BLaER1 treated with 17β-estradiol and CSF1 and Interleukin-3, amounts not matched to agents 10 nM and 100 nM (cell line): ENCODE results near the gene ZNF226.
"Not testable (repeated sequence)": the region's sequence is repeated elsewhere in the genome, so short reads cannot be mapped to it uniquely, and the experiment has no call there.

Experiments used
- H3K27ac ChIP-seq, 11 experiments: shearing (Covaris generic); formaldehyde crosslinking; 2 replicates each; pipeline ENCODE4 v1.8.1; 2022
- H3K27me3 ChIP-seq, 11 experiments: shearing (Covaris generic); formaldehyde crosslinking; 2 replicates each; pipeline ENCODE4 v1.8.1; 2022
- H3K36me3 ChIP-seq, 11 experiments: shearing (Covaris generic); formaldehyde crosslinking; 2 replicates each; pipeline ENCODE4 v1.8.1; 2022
- H3K4me1 ChIP-seq, 10 experiments: shearing (Covaris generic); formaldehyde crosslinking; 2 replicates each; pipeline ENCODE4 v1.8.1; 2022
- H3K4me2 ChIP-seq, 11 experiments: shearing (Covaris generic); formaldehyde crosslinking; 2 replicates each; pipeline ENCODE4 v1.8.1; 2022
- H3K4me3 ChIP-seq, 10 experiments: shearing (Covaris generic); formaldehyde crosslinking; 2 replicates each; pipeline ENCODE4 v1.8.1; 2022
- H3K9ac ChIP-seq, 11 experiments: shearing (Covaris generic); formaldehyde crosslinking; 2 replicates each; pipeline ENCODE4 v1.8.1; 2022
- H3K9me3 ChIP-seq, 11 experiments: shearing (Covaris generic); formaldehyde crosslinking; replicated peaks in 1 of 11; 2 replicates each; pipeline ENCODE4 v1.8.1; 2022
- H4K20me1 ChIP-seq, 11 experiments: shearing (Covaris generic); formaldehyde crosslinking; 2 replicates each; pipeline ENCODE4 v1.8.1; 2022
- Cebpa-rat ChIP-seq, 11 experiments: shearing (Covaris generic); IDR thresholded peaks; 2 replicates each; pipeline ENCODE4 v1.8.1; 2022

ZNF226 gene

GRCh38 chr19:44164673-44165512 lies at the start of gene ZNF226:
ZNF226 (plus strand) TSS chr19:44165100; CDS start chr19:44170081, 4,981 bp downstream.
- Histone ChIP-seq H3K4me3 (peak within 1 kb of the TSS; percentile 65 to 84 (median 79)), H3K4me2 (peak within 1 kb of the TSS; percentile 79 to 97 (median 91)), H3K9me3 (peaks cover under 1 to 22% (median 7%) of the 10 kb centered on the region in 11 experiments; a peak in 10 of 22 replicates), H3K9ac (peak within 1 kb of the TSS; percentile 80 to 92 (median 89)), H3K36me3 (peaks cover 31 to 40% (median 35%) of the 10 kb centered on the region in 11 experiments), H3K4me1 (peaks cover 12 to 34% (median 23%) of the 10 kb centered on the region in 10 experiments), H3K27me3 (no peaks in the 10 kb centered on the region), H4K20me1 (no peaks in the 10 kb centered on the region; a peak in 1 of 22 replicates), H3K27ac (peak within 1 kb of the TSS; percentile 69 to 93 (median 89))
- TF ChIP-seq Cebpa-rat (IDR thresholded peaks at IDR 0.05) = no peak

GRCh38 chr19:44121162-44121561 lies 43.7 kb upstream of the ZNF226 start:
- not testable (repeated sequence) for H3K4me2 ChIP-seq, H3K4me1 ChIP-seq, H3K27ac ChIP-seq, H3K9ac ChIP-seq, H3K4me3 ChIP-seq, H3K27me3 ChIP-seq, H4K20me1 ChIP-seq
- peaks cover 93 to 100% (median 96%) of the 10 kb centered on the region in 11 experiments for H3K36me3 ChIP-seq
- peaks cover 35 to 59% (median 48%) of the 10 kb centered on the region in 11 experiments for H3K9me3 ChIP-seq

- H3K36me3 ChIP-seq = peaks cover 62 to 72% (median 66%) of the 10 kb centered on the region in 11 experiments
- TF ChIP-seq Cebpa-rat (IDR thresholded peaks at IDR 0.05) = no peak
- H3K27me3 ChIP-seq = no peaks in the 10 kb centered on the region
- H3K4me1 ChIP-seq = no peaks in the 10 kb centered on the region
- H3K27ac ChIP-seq = no peak overlapping the region
- H3K4me3 ChIP-seq = no peak overlapping the region
- no peaks in the 10 kb centered on the region for H4K20me1 ChIP-seq
- no peak overlapping the region for H3K4me2 ChIP-seq
- peaks cover 35 to 64% (median 47%) of the 10 kb centered on the region in 11 experiments for H3K9me3 ChIP-seq
- no peak overlapping the region for H3K9ac ChIP-seq
These were observed 32.9 kb upstream of the ZNF226 start for GRCh38 chr19:44131955-44132354.

GRCh38 chr19:44141191-44142058 lies 23.5 kb upstream of the ZNF226 start, which contains the start of gene ZNF234:
ZNF234 (plus strand) TSS chr19:44141554; CDS start chr19:44144633, 3,079 bp downstream.
- no peak for TF ChIP-seq Cebpa-rat (IDR thresholded peaks at IDR 0.05)
- peak within 1 kb of the TSS; percentile 78 to 91 (median 88) for H3K9ac ChIP-seq
- no peaks in the 10 kb centered on the region for H3K27me3 ChIP-seq
- H3K27ac ChIP-seq = peak within 1 kb of the TSS; percentile 63 to 89 (median 84)
- H3K9me3 ChIP-seq = no peaks in the 10 kb centered on the region
- peaks cover 22 to 31% (median 26%) of the 10 kb centered on the region in 11 experiments for H3K36me3 ChIP-seq
- H3K4me2 ChIP-seq = peak within 1 kb of the TSS; percentile 80 to 96 (median 92)
- H3K4me1 ChIP-seq = peaks cover 17 to 29% (median 22%) of the 10 kb centered on the region in 10 experiments
- H4K20me1 ChIP-seq = no peaks in the 10 kb centered on the region
- peak within 1 kb of the TSS; percentile 70 to 99 (median 88) for H3K4me3 ChIP-seq

GRCh38 chr19:44142059-44142433 lies 22.9 kb upstream of the ZNF226 start:
- peak overlapping the region; percentile 63 to 89 (median 84); a peak in 21 of 22 replicates for H3K27ac ChIP-seq
- H3K9me3 ChIP-seq = no peaks in the 10 kb centered on the region
- H4K20me1 ChIP-seq = no peaks in the 10 kb centered on the region
- H3K4me1 ChIP-seq = peaks cover 17 to 29% (median 22%) of the 10 kb centered on the region in 10 experiments
- H3K27me3 ChIP-seq = no peaks in the 10 kb centered on the region
- no peak for TF ChIP-seq Cebpa-rat (IDR thresholded peaks at IDR 0.05)
- peak overlapping the region; percentile 78 to 91 (median 88) for H3K9ac ChIP-seq
- peak overlapping the region; percentile 70 to 99 (median 88) for H3K4me3 ChIP-seq
- H3K4me2 ChIP-seq = peak overlapping the region; percentile 80 to 96 (median 92)
- H3K36me3 ChIP-seq = peaks cover 25 to 33% (median 32%) of the 10 kb centered on the region in 11 experiments

- H3K27me3 ChIP-seq = no peaks in the 10 kb centered on the region
- no peak overlapping the region for H3K27ac ChIP-seq
- TF ChIP-seq Cebpa-rat (IDR thresholded peaks at IDR 0.05) = no peak
- no peak overlapping the region for H3K4me3 ChIP-seq
- H3K9ac ChIP-seq = no peak overlapping the region
- H3K4me1 ChIP-seq = no peaks in the 10 kb centered on the region
- peaks cover 17 to 31% (median 18%) of the 10 kb centered on the region in 11 experiments for H3K9me3 ChIP-seq
- no peak overlapping the region for H3K4me2 ChIP-seq
- H3K36me3 ChIP-seq = peaks cover 93 to 100% (median 98%) of the 10 kb centered on the region in 11 experiments
- H4K20me1 ChIP-seq = no peaks in the 10 kb centered on the region
These were observed 15.1 kb upstream of the ZNF226 start for GRCh38 chr19:44149776-44150175.

- Histone ChIP-seq H3K36me3 (peaks cover 93 to 100% (median 98%) of the 10 kb centered on the region in 11 experiments), H3K27ac (no peak overlapping the region), H3K9me3 (peaks cover 34 to 48% (median 36%) of the 10 kb centered on the region in 11 experiments), H3K4me1 (no peaks in the 10 kb centered on the region), H4K20me1 (no peaks in the 10 kb centered on the region), H3K27me3 (no peaks in the 10 kb centered on the region), H3K4me3 (no peak overlapping the region), H3K9ac (no peak overlapping the region), H3K4me2 (no peak overlapping the region)
- TF ChIP-seq Cebpa-rat (IDR thresholded peaks at IDR 0.05) = no peak
These were observed 13.4 kb upstream of the ZNF226 start for GRCh38 chr19:44151491-44151890.

- Histone ChIP-seq H4K20me1 (no peaks in the 10 kb centered on the region), H3K27me3 (no peaks in the 10 kb centered on the region; a peak in 1 of 22 replicates), H3K36me3 (peaks cover 71 to 84% (median 76%) of the 10 kb centered on the region in 11 experiments), H3K4me2 (no peak overlapping the region), H3K4me3 (peak overlapping the region in 9 of 10 experiments; percentile 3 to 48 (median 30); a peak in 15 of 20 replicates), H3K9ac (no peak overlapping the region), H3K27ac (no peak overlapping the region), H3K4me1 (no peaks in the 10 kb centered on the region), H3K9me3 (peaks cover 68 to 89% (median 73%) of the 10 kb centered on the region in 11 experiments)
- no peak for TF ChIP-seq Cebpa-rat (IDR thresholded peaks at IDR 0.05)
These were observed 8.4 kb upstream of the ZNF226 start for GRCh38 chr19:44156475-44156874.
